Tibial nerve (tissue), 4 donors: Measurements from ENCODE around the gene IZUMO2. TPM values are rescaled to one million over a fixed set of nuclear protein-coding genes. Genes with fewer than 3 reads are reported as not detected.

ENCODE experiments used
- DNase-seq, 2 donors: peaks; one replicate each; pipeline ENCODE4 v3.0.0-alpha.2; 2019; ENCODE audit warnings: low spot score in 2 of 2
- H3K27ac ChIP-seq, 4 donors: fragments of 200-600 bp; sonication (generic) in 3 of 4; one replicate each; pipeline ENCODE4 v1.5.1; 2017 to 2019; ENCODE audit warnings: mild to moderate bottlenecking in 1 of 4
- H3K27me3 ChIP-seq, 2 donors: fragments of 200-600 bp; sonication (generic) in 1 of 2; one replicate each; pipeline versions ENCODE4 v1.5.1 to v1.6.0; 2017 to 2019
- H3K36me3 ChIP-seq, 3 donors: fragments of 200-600 bp; sonication (generic); one replicate each; pipeline ENCODE4 v1.5.1; 2018 to 2019
- H3K4me1 ChIP-seq, 4 donors: fragments of 200-600 bp; sonication (generic) in 3 of 4; one replicate each; pipeline ENCODE4 v1.5.1; 2017 to 2019
- H3K4me3 ChIP-seq, 4 donors: fragments of 200-600 bp; sonication (generic) in 3 of 4; one replicate each; pipeline ENCODE4 v1.5.1; 2017 to 2019; ENCODE audit warnings: mild to moderate bottlenecking in 1 of 4, moderate library complexity in 1 of 4
- H3K9me3 ChIP-seq, 4 donors: fragments of 200-600 bp; sonication (generic) in 3 of 4; one replicate each; pipeline ENCODE4 v1.5.1; 2017 to 2019
- EP300 ChIP-seq, 2 donors: sonication (generic); formaldehyde crosslinking; IDR thresholded peaks; one replicate each; pipeline ENCODE4 v1.6.1; 2017; ENCODE audit warnings: antibody characterized with exemption in 2 of 2, mild to moderate bottlenecking in 1 of 2
- POLR2A ChIP-seq, 2 donors: fragments of 450-650 bp; IDR thresholded peaks; one replicate each; pipeline ENCODE4 v1.6.1; 2017; ENCODE audit warnings: antibody characterized with exemption in 2 of 2, mild to moderate bottlenecking in 2 of 2, moderate library complexity in 2 of 2
- WGBS, 2 donors: methylation state at CpG; one replicate each; pipeline ENCODE4 v1.1.5; 2018; 5-methylcytosine and 5-hydroxymethylcytosine counted together
- total RNA-seq, 4 donors: library from RNA; depleted of rRNA; stranded (reverse); fragments of >200 nt; gene quantifications; one replicate each; pipeline ENCODE4 v1.1.0, GENCODE V29; 2016
- TF ChIP-seq, protein P1 (sequence below), 5 experiments: fragments of 200-600 bp in 3 of 5; fragments of 450-650 bp in 2 of 5; sonication (generic) in 3 of 5; IDR thresholded peaks; one replicate each; pipeline ENCODE4 v1.5.1; 2016 to 2019; ENCODE audit warnings: antibody characterized with exemption in 5 of 5, mild to moderate bottlenecking in 3 of 5, moderate library complexity in 2 of 5

IZUMO2 gene
- total RNA-seq, 4 donors from 2014 or later, result not detected

DNA sequence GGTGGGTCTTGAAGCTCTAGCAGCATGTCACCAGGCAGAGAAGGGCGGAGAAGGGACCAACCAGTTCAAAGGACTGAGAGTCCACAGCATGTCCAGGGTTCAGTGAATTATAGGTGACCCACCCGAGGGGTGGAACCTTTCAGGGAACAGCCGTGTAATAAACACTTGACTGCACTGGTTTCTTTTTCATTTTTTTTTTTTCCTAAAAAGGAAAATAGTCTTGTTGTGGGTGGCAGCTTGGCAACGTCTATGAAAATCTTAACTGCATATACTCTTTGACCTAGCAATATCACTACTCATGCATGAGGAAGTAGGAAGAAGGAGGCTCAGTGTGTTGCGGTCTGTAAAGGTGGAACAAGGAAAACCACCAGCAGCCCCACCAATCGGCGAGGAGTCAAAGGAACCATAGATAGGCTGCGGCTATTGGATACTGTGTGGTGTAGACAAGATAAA is 27.4 kb upstream of the IZUMO2 start:
- no peaks in the 10 kb centered on the region for H3K36me3 ChIP-seq
- H3K4me3 ChIP-seq, result no peak overlapping the region
- no peak for TF ChIP-seq EP300 (IDR thresholded peaks at IDR 0.05)
- TF ChIP-seq, protein P1, sequence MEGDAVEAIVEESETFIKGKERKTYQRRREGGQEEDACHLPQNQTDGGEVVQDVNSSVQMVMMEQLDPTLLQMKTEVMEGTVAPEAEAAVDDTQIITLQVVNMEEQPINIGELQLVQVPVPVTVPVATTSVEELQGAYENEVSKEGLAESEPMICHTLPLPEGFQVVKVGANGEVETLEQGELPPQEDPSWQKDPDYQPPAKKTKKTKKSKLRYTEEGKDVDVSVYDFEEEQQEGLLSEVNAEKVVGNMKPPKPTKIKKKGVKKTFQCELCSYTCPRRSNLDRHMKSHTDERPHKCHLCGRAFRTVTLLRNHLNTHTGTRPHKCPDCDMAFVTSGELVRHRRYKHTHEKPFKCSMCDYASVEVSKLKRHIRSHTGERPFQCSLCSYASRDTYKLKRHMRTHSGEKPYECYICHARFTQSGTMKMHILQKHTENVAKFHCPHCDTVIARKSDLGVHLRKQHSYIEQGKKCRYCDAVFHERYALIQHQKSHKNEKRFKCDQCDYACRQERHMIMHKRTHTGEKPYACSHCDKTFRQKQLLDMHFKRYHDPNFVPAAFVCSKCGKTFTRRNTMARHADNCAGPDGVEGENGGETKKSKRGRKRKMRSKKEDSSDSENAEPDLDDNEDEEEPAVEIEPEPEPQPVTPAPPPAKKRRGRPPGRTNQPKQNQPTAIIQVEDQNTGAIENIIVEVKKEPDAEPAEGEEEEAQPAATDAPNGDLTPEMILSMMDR (IDR thresholded peaks at IDR 0.05), result no peak
- TF ChIP-seq POLR2A (IDR thresholded peaks at IDR 0.05), result no peak
- DNase-seq, result no peak
- H3K4me1 ChIP-seq, result no peaks in the 10 kb centered on the region
- H3K27me3 ChIP-seq, result no peaks in the 10 kb centered on the region
- peaks cover 0 to 3% (median 0%) of the 10 kb centered on the region in 4 donors for H3K9me3 ChIP-seq
- H3K27ac ChIP-seq, result peak overlapping the region in 1 of 4 donors; percentile 74
- 65 to 70% methylated on average over 8 of the region's 8 CpGs for WGBS, 2 donors

DNA sequence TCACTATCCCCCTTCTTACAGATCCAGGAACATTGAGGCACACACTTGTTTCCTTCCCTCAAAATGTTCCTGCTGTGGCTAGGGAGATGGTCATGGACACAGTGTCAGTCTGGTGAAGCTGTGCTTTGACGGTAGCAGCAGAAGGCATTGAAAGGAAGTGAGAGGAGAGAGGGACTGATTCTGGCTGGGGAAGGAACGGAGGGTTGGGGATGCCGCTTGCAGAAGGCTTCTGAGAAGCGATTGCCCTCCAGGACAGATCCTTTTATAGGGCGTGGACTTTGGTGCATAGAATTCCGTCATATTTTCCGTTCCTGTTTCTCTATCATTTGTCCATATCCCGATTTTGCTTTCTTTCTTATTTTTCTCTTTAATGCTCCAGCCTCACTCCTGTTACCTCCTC is 26.2 kb upstream of the IZUMO2 start:
- Histone ChIP-seq H3K36me3 (no peaks in the 10 kb centered on the region), H3K27me3 (no peaks in the 10 kb centered on the region), H3K27ac (peak overlapping the region in 1 of 4 donors; percentile 74), H3K9me3 (peaks cover 0 to 3% (median 0%) of the 10 kb centered on the region in 4 donors), H3K4me1 (no peaks in the 10 kb centered on the region), H3K4me3 (peak overlapping the region in 1 of 4 donors; percentile 21)
- 69 to 72% methylated on average over 8 of the region's 8 CpGs for WGBS, 2 donors
- no peak for DNase-seq
- TF ChIP-seq, protein P1 (IDR thresholded peaks at IDR 0.05), result no peak
- no peak for TF ChIP-seq EP300 (IDR thresholded peaks at IDR 0.05)
- no peak for TF ChIP-seq POLR2A (IDR thresholded peaks at IDR 0.05)

DNA sequence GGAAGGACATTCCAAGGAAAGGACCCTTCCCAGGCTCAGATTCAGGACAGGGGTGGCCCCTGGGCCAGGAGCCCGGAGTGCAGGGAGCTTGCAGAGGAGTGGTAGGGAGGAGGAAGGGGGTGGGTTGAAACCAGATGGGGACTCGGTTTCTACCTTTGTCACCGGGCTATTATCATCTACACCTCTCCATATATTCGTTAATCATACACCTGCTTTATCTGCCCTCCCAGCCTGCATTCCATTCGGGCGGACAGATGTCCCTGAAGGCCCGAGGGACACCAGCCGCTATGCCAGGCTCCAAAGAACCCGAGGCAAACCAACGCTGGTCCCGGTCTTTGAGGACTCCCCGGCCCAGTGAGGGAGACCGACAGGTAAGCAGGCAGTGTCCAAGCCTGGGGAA is 24.9 kb upstream of the IZUMO2 start:
- TF ChIP-seq, protein P1 (IDR thresholded peaks at IDR 0.05), result no peak
- TF ChIP-seq EP300 (IDR thresholded peaks at IDR 0.05) (no peak), POLR2A (IDR thresholded peaks at IDR 0.05) (no peak)
- Histone ChIP-seq H3K4me3 (peak overlapping the region in 1 of 4 donors; percentile 21), H3K27me3 (no peaks in the 10 kb centered on the region), H3K27ac (peak overlapping the region in 1 of 4 donors; percentile 74), H3K36me3 (no peaks in the 10 kb centered on the region), H3K9me3 (peaks cover 0 to 3% (median 0%) of the 10 kb centered on the region in 4 donors), H3K4me1 (no peaks in the 10 kb centered on the region)
- no peak for DNase-seq
- WGBS, 2 donors, result 78 to 86% methylated on average over 13 of the region's 13 CpGs

DNA sequence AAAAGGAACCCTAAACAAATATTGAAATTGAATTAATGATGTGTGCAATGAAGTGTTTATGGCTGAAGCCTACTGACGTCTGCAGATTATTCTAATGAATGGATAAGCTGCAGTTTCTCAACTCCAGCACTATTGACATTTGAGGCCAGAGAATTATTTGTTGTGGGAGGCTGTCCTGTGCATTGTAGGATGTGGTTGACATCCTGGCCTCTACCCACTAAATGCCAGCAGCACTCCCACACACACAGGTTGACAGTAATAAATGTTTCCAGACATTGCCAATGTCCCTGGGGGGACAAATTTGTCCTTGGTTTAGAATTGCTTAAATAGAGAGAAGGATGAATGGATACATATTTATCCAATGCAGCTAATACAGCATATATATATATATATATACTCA is 21.1 kb upstream of the IZUMO2 start:
- Histone ChIP-seq H3K27ac (no peak overlapping the region), H3K9me3 (peaks cover 0 to 5% (median 0%) of the 10 kb centered on the region in 4 donors), H3K27me3 (no peaks in the 10 kb centered on the region), H3K4me3 (no peak overlapping the region), H3K36me3 (no peaks in the 10 kb centered on the region), H3K4me1 (no peaks in the 10 kb centered on the region)
- 3 to 29% methylated on average over 1 of the region's 1 CpG for WGBS, 2 donors
- TF ChIP-seq POLR2A (IDR thresholded peaks at IDR 0.05) (no peak), EP300 (IDR thresholded peaks at IDR 0.05) (no peak)
- TF ChIP-seq, protein P1 (IDR thresholded peaks at IDR 0.05), result no peak
- no peak for DNase-seq

DNA sequence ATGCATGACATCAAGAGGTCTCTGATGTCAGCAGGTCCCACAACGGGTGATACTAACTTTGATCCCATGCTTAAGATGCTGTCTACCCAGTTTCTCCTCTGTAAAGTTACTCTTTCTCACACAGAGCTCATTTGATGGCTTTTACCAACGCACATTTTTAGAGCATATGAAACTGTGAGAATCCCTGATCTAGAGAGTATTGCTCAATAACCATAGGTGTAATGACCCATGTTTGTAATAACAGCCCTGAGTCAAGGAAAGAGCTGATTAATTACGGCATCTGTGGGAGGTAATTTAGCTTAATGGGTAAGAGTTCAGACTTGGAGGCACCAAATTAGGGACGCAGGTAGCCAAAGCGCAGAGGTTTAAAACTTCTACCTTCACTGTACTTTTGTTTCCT is 18.0 kb upstream of the IZUMO2 start:
- Histone ChIP-seq H3K36me3 (no peaks in the 10 kb centered on the region), H3K27me3 (no peaks in the 10 kb centered on the region)

More for the DNA sequence above, 18.0 kb upstream of the IZUMO2 start:
- WGBS, 2 donors, result 75 to 81% methylated on average over 5 of the region's 5 CpGs
- Histone ChIP-seq H3K4me1 (no peaks in the 10 kb centered on the region), H3K9me3 (peaks cover 0 to 5% (median 0%) of the 10 kb centered on the region in 4 donors), H3K27ac (no peak overlapping the region), H3K4me3 (no peak overlapping the region)
- TF ChIP-seq, protein P1 (IDR thresholded peaks at IDR 0.05), result no peak
- no peak for TF ChIP-seq EP300 (IDR thresholded peaks at IDR 0.05)
- no peak for TF ChIP-seq POLR2A (IDR thresholded peaks at IDR 0.05)
- DNase-seq, result no peak
